HCT116 (cell line): ENCODE measurements around the gene PRDM12.

ENCODE experiments used
- EGR1 ChIP-seq: IDR thresholded peaks from 2 replicates; pipeline ENCODE4 v1.6.1; 2012; ENCODE audit warnings: low read depth
- EZH2 ChIP-seq: fragments of 200-600 bp; sonication (generic); IDR thresholded peaks from 2 replicates; pipeline ENCODE4 v1.6.1; 2017; ENCODE audit warnings: antibody characterized with exemption, mixed run types
- FOSL1 ChIP-seq: IDR thresholded peaks from 2 replicates; pipeline ENCODE4 v1.6.1; 2012; ENCODE audit warnings: low read depth
- JUND ChIP-seq: IDR thresholded peaks from 2 replicates; pipeline ENCODE4 v1.6.1; 2012
- POLR2A ChIP-seq: IDR thresholded peaks from 2 replicates; pipeline ENCODE4 v1.7.0; 2011; ENCODE audit warnings: borderline replicate concordance; ENCODE audit not compliant: insufficient read depth, insufficient read length; ENCODE audit errors: extremely low read depth
- POLR2AphosphoS5 ChIP-seq: IDR thresholded peaks from 2 replicates; pipeline ENCODE4 v1.6.1; 2011; ENCODE audit warnings: mild to moderate bottlenecking, low read depth, low read length, moderate library complexity
- RAD21 ChIP-seq: IDR thresholded peaks from 2 replicates; pipeline ENCODE4 v1.6.1; 2012; ENCODE audit warnings: low read depth, mild to moderate bottlenecking
- SIN3A ChIP-seq: IDR thresholded peaks from 2 replicates; pipeline ENCODE4 v1.6.1; 2012; ENCODE audit warnings: low read depth
- ZNF274 ChIP-seq: fragments of 200-500 bp; sonication (Bioruptor generic); IDR thresholded peaks from 2 replicates; pipeline ENCODE4 v1.6.1; 2014; ENCODE audit warnings: mild to moderate bottlenecking, low read depth, low read length, inconsistent platforms
- TF ChIP-seq, protein P1 (sequence below): IDR thresholded peaks from 2 replicates; pipeline ENCODE4 v1.6.1; 2012; ENCODE audit warnings: low read depth
- TF ChIP-seq, protein P2 (sequence below), 3 experiments: fragments of 200-600 bp in 1 of 3; sonication (generic) in 1 of 3; IDR thresholded peaks in 2 of 3; conservative IDR thresholded peaks in 1 of 3; 2 replicates each; pipeline ENCODE4 v1.5.1; 2012 to 2017; ENCODE audit warnings: low read depth in 2 of 3, low read length in 2 of 3, antibody characterized with exemption in 1 of 3, borderline replicate concordance in 1 of 3, control low read depth in 1 of 3, mild to moderate bottlenecking in 1 of 3, mixed read lengths in 1 of 3, mixed run types in 1 of 3, moderate library complexity in 1 of 3; ENCODE audit not compliant: insufficient read depth in 1 of 3
- TF ChIP-seq, protein P3 (sequence below): IDR thresholded peaks from 2 replicates; pipeline ENCODE4 v1.6.1; 2012
- TF ChIP-seq, protein P4 (sequence below): IDR thresholded peaks from 2 replicates; pipeline ENCODE4 v1.6.1; 2011; ENCODE audit warnings: mild to moderate bottlenecking, low read length, moderate library complexity; ENCODE audit not compliant: insufficient replicate concordance; ENCODE audit errors: extremely low read depth

DNA sequence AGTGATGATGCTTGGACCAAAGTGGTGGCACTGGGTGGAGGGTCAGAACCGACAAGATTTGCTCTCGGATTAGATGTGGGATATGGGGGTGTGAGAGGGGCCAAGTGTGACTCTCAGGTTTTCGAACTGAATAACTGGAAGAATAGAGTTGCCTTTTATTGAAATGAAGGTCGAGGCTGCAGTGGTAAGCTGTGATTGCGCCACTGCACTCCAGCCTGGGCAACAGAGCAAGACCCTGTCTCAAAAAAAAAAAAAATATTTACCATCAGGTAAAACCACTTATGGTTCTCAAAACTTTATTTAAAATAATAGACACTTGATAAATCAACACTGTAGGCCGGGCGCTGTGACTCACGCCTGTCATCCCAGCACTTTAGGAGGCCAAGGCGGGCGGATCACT lies 56.4 kb downstream of the PRDM12 start:
- TF ChIP-seq, protein P1, sequence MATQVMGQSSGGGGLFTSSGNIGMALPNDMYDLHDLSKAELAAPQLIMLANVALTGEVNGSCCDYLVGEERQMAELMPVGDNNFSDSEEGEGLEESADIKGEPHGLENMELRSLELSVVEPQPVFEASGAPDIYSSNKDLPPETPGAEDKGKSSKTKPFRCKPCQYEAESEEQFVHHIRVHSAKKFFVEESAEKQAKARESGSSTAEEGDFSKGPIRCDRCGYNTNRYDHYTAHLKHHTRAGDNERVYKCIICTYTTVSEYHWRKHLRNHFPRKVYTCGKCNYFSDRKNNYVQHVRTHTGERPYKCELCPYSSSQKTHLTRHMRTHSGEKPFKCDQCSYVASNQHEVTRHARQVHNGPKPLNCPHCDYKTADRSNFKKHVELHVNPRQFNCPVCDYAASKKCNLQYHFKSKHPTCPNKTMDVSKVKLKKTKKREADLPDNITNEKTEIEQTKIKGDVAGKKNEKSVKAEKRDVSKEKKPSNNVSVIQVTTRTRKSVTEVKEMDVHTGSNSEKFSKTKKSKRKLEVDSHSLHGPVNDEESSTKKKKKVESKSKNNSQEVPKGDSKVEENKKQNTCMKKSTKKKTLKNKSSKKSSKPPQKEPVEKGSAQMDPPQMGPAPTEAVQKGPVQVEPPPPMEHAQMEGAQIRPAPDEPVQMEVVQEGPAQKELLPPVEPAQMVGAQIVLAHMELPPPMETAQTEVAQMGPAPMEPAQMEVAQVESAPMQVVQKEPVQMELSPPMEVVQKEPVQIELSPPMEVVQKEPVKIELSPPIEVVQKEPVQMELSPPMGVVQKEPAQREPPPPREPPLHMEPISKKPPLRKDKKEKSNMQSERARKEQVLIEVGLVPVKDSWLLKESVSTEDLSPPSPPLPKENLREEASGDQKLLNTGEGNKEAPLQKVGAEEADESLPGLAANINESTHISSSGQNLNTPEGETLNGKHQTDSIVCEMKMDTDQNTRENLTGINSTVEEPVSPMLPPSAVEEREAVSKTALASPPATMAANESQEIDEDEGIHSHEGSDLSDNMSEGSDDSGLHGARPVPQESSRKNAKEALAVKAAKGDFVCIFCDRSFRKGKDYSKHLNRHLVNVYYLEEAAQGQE: no peak
- TF ChIP-seq, protein P2, sequence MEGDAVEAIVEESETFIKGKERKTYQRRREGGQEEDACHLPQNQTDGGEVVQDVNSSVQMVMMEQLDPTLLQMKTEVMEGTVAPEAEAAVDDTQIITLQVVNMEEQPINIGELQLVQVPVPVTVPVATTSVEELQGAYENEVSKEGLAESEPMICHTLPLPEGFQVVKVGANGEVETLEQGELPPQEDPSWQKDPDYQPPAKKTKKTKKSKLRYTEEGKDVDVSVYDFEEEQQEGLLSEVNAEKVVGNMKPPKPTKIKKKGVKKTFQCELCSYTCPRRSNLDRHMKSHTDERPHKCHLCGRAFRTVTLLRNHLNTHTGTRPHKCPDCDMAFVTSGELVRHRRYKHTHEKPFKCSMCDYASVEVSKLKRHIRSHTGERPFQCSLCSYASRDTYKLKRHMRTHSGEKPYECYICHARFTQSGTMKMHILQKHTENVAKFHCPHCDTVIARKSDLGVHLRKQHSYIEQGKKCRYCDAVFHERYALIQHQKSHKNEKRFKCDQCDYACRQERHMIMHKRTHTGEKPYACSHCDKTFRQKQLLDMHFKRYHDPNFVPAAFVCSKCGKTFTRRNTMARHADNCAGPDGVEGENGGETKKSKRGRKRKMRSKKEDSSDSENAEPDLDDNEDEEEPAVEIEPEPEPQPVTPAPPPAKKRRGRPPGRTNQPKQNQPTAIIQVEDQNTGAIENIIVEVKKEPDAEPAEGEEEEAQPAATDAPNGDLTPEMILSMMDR (IDR thresholded peaks at IDR 0.05 in 2 of 3, conservative IDR thresholded peaks at IDR 0.05 in 1 of 3; ENCODE audit: borderline replicate concordance in 1 of 3, insufficient read depth in 1 of 3, low read depth in 2 of 3, low read length in 2 of 3): no peak
- no peak for TF ChIP-seq RAD21
- no peak for TF ChIP-seq ZNF274
- no peak for TF ChIP-seq POLR2A
- no peak for TF ChIP-seq SIN3A
- no peak for TF ChIP-seq EZH2
- TF ChIP-seq EGR1: no peak
- TF ChIP-seq, protein P3, sequence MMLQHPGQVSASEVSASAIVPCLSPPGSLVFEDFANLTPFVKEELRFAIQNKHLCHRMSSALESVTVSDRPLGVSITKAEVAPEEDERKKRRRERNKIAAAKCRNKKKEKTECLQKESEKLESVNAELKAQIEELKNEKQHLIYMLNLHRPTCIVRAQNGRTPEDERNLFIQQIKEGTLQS: no peak
- TF ChIP-seq FOSL1: no peak
- TF ChIP-seq JUND: no peak
- TF ChIP-seq, protein P4, sequence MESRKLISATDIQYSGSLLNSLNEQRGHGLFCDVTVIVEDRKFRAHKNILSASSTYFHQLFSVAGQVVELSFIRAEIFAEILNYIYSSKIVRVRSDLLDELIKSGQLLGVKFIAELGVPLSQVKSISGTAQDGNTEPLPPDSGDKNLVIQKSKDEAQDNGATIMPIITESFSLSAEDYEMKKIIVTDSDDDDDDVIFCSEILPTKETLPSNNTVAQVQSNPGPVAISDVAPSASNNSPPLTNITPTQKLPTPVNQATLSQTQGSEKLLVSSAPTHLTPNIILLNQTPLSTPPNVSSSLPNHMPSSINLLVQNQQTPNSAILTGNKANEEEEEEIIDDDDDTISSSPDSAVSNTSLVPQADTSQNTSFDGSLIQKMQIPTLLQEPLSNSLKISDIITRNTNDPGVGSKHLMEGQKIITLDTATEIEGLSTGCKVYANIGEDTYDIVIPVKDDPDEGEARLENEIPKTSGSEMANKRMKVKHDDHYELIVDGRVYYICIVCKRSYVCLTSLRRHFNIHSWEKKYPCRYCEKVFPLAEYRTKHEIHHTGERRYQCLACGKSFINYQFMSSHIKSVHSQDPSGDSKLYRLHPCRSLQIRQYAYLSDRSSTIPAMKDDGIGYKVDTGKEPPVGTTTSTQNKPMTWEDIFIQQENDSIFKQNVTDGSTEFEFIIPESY: no peak
- no peak for TF ChIP-seq POLR2AphosphoS5
